A549 (cell line): ENCODE data around the gene LSM4. TPM values are rescaled to one million over a fixed set of nuclear protein-coding genes. Genes with fewer than 3 reads are reported as not detected.
"Not testable (repeated sequence)": the region's sequence is repeated elsewhere in the genome, so short reads cannot be mapped to it uniquely, and the experiment has no call there.

Experiments
- ATAC-seq, 2 experiments: fragments of 200-7000 bp in 1 of 2; fragments of >200 bp in 1 of 2; cut with Nextera tagmentation in 1 of 2; cut with Tn5 transposase in 1 of 2; 3 replicates each; pipeline versions ENCODE4 v1.8.0 to v1.9.1; 2018 to 2020; ENCODE audit warnings: mild to moderate bottlenecking in 1 of 2, moderate library complexity in 1 of 2
- CTCF ChIA-PET: fragments of 300-600 bp; sonication (Branson Sonifier 250); formaldehyde crosslinking; extraction: SDS; loops from one replicate; lab custom pipeline; 2021; ENCODE audit warnings: antibody characterized with exemption, inconsistent platforms; lab: Yijun Ruan, JAX
- POLR2A ChIA-PET: fragments of 350-600 bp; formaldehyde crosslinking; extraction: SDS; loops from one replicate; lab custom pipeline; 2021; ENCODE audit warnings: antibody characterized with exemption, inconsistent platforms; lab: Yijun Ruan, JAX
- DNase-seq, 2 experiments: peaks; one replicate each; pipeline versions ENCODE4 v3.0.0 to v3.0.0-alpha.2; 2011 to 2016; ENCODE audit warnings: low read depth in 1 of 2, low spot score in 1 of 2
- FAIRE-seq: peaks from 2 replicates; lab custom pipeline; 2011; peaks lifted over from hg19 to GRCh38; lab: Jason Lieb, UNC
- H3K27ac ChIP-seq, 2 experiments: fragments of >200 bp; sonication (Bioruptor Twin); formaldehyde crosslinking; 3 replicates each; pipeline ENCODE4 v1.5.1; 2016 to 2017
- H3K4me1 ChIP-seq: fragments of >200 bp; sonication (Bioruptor Twin); formaldehyde crosslinking; 3 replicates; pipeline ENCODE4 v1.6.1; 2016
- H3K4me2 ChIP-seq: fragments of >200 bp; sonication (Bioruptor Twin); formaldehyde crosslinking; 3 replicates; pipeline ENCODE4 v1.6.1; 2016
- H3K4me3 ChIP-seq: fragments of >200 bp; sonication (Bioruptor Twin); formaldehyde crosslinking; 3 replicates; pipeline ENCODE4 v1.5.1; 2016
- H3K9me3 ChIP-seq: fragments of >200 bp; sonication (Bioruptor Twin); formaldehyde crosslinking; 3 replicates; pipeline ENCODE4 v1.6.1; 2016
- ATOH8 ChIP-seq: fragments of 250-450 bp; sonication (Bioruptor Pico); IDR thresholded peaks from 2 replicates; pipeline ENCODE4 v1.5.0; 2020; ENCODE audit warnings: low read depth, mild to moderate bottlenecking, moderate library complexity
- CBX2 ChIP-seq: fragments of 200-600 bp; sonication (generic); IDR thresholded peaks from 2 replicates; pipeline ENCODE4 v1.6.1; 2016; ENCODE audit warnings: low read depth, mild to moderate bottlenecking, borderline replicate concordance
- CEBPB ChIP-seq, 2 experiments: fragments of >200 bp in 1 of 2; sonication (Bioruptor Twin) in 1 of 2; formaldehyde crosslinking in 1 of 2; IDR thresholded peaks; 2 replicates each; pipeline ENCODE4 v1.6.1; 2012 to 2016
- CHD4 ChIP-seq: fragments of 200-600 bp; sonication (generic); IDR thresholded peaks from 2 replicates; pipeline ENCODE4 v1.6.1; 2016; ENCODE audit warnings: antibody characterized with exemption, mild to moderate bottlenecking, borderline replicate concordance
- EHMT2 ChIP-seq: fragments of 200-600 bp; sonication (generic); IDR thresholded peaks from 2 replicates; pipeline ENCODE4 v1.6.1; 2016; ENCODE audit warnings: antibody characterized with exemption, low read depth, mild to moderate bottlenecking, moderate library complexity
- FOSL2 ChIP-seq, 2 experiments: fragments of 450-650 bp in 1 of 2; fragments of >200 bp in 1 of 2; sonication (Bioruptor Twin) in 1 of 2; formaldehyde crosslinking; IDR thresholded peaks; 2 replicates each; pipeline versions ENCODE4 v1.5.0 to v1.6.1; 2016 to 2020; ENCODE audit warnings: mild to moderate bottlenecking in 1 of 2, moderate library complexity in 1 of 2
- HDAC2 ChIP-seq: fragments of 200-600 bp; sonication (generic); IDR thresholded peaks from 2 replicates; pipeline ENCODE4 v1.6.1; 2016
- HEYL ChIP-seq: fragments of 250-450 bp; sonication (Bioruptor Pico); IDR thresholded peaks from 2 replicates; pipeline ENCODE4 v1.8.0; 2021; ENCODE audit warnings: mild to moderate bottlenecking, moderate library complexity
- HOXB13 ChIP-seq: fragments of 250-450 bp; sonication (Bioruptor Pico); IDR thresholded peaks from 2 replicates; pipeline ENCODE4 v1.5.0; 2020; ENCODE audit warnings: low read depth, mild to moderate bottlenecking, moderate library complexity
- HOXB5 ChIP-seq: fragments of 250-450 bp; sonication (Bioruptor Pico); IDR thresholded peaks from 2 replicates; pipeline ENCODE4 v1.5.0; 2020; ENCODE audit warnings: mild to moderate bottlenecking, moderate library complexity
- KDM1A ChIP-seq: fragments of 200-600 bp; sonication (generic); IDR thresholded peaks from 2 replicates; pipeline ENCODE4 v1.6.1; 2016; ENCODE audit warnings: low read depth, mild to moderate bottlenecking
- RCOR1 ChIP-seq: fragments of 150-350 bp; IDR thresholded peaks from 2 replicates; pipeline ENCODE4 v1.6.1; 2014; ENCODE audit warnings: antibody characterized with exemption, low read length, low read depth
- RNF2 ChIP-seq: fragments of 200-600 bp; sonication (generic); IDR thresholded peaks from 2 replicates; pipeline ENCODE4 v1.6.1; 2016; ENCODE audit warnings: low read depth, mild to moderate bottlenecking, antibody characterized with exemption, moderate library complexity, borderline replicate concordance
- TP53 ChIP-seq: fragments of 250-450 bp; sonication (Bioruptor Pico); IDR thresholded peaks from 2 replicates; pipeline ENCODE4 v1.5.0; 2021; ENCODE audit warnings: mild to moderate bottlenecking, moderate library complexity
- ZC3H11A ChIP-seq: fragments of 450-650 bp; IDR thresholded peaks from 2 replicates; pipeline ENCODE4 v1.6.1; 2014; ENCODE audit warnings: antibody characterized with exemption, mild to moderate bottlenecking
- ZNF302 ChIP-seq: fragments of 250-450 bp; sonication (Bioruptor Pico); IDR thresholded peaks from 2 replicates; pipeline ENCODE4 v1.9.0; 2021; ENCODE audit warnings: inconsistent platforms, mild to moderate bottlenecking, moderate library complexity
- WGBS: methylation state at CpG from one replicate; pipeline ENCODE4 v1.1.6; 2017; ENCODE audit errors: missing lambda C conversion rate; 5-methylcytosine and 5-hydroxymethylcytosine counted together
- polyA plus RNA-seq, 4 experiments: library from polyadenylated mRNA; depleted of rRNA in 3 of 4; stranded (reverse); fragments of >200 nt; fragmentation: RNase III in 1 of 4; extraction: RNeasy Plus Mini Kit Qiagen cat#74134 plus additional on column Dnase treatment in 1 of 4; gene quantifications; 2 replicates in 3 of 4; 3 replicates in 1 of 4; pipeline ENCODE4 v1.2.3, GENCODE V29; 2011 to 2017
- TF ChIP-seq, protein P1 (sequence below): IDR thresholded peaks from 2 replicates; pipeline ENCODE4 v1.6.1; 2012
- TF ChIP-seq, protein P2 (sequence below): IDR thresholded peaks from 2 replicates; pipeline ENCODE4 v1.6.1; 2012; ENCODE audit warnings: low read depth, borderline replicate concordance

Gene LSM4
- polyA plus RNA-seq, 2 of the 4 experiments (the other 2 are of a cell fraction), result 154 to 169 TPM

DNA sequence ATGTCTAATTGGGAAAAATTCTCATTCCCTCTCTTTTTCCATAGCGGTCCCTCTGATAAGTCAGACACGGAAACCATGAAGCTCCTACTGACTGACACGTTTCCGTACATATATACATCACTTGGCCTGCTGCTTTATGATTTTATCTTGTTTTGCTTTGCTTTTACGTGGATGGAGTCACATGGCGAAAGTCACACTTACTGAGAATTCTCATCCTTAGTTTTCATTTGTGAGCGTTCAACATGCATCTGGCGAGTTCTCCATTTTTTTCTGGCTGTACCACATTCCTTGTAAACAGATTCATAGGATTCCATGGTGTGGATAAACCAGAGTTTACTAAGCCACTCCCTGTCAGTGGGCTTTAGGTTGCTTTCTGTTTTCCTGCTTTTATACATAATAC lies 38.8 kb upstream of the LSM4 start:
- ATAC-seq (no peak), DNase-seq (no peak), FAIRE-seq (no peak)
- peaks cover 27% of the 10 kb centered on the region for H3K4me1 ChIP-seq
- peak overlapping the region; percentile 0 to 99; a peak in 4 of 6 replicates for H3K27ac ChIP-seq
- WGBS, result 91% methylated on average over 8 of the region's 8 CpGs
- H3K4me2 ChIP-seq, result no peak overlapping the region
- CTCF ChIA-PET, result interaction anchor here (2.9 to 8.1 kb wide), 3 partner anchors 12 to 49 kb away, joined by 24 to 66 read pairs (median 37); no protein-coding TSS in a partner anchor
- POLR2A ChIA-PET, result interaction anchor here (1.0 kb wide), 1 partner anchor 13 kb away, joined by 4 read pairs; no protein-coding TSS in a partner anchor
- no peak for TF ChIP-seq HEYL (CRISPR knock-in tag)
- no peak for TF ChIP-seq FOSL2 (IDR thresholded peaks at IDR 0.05)
- TF ChIP-seq FOSL2 (CRISPR knock-in tag; IDR thresholded peaks at IDR 0.05), result no peak
- TF ChIP-seq, protein P1, sequence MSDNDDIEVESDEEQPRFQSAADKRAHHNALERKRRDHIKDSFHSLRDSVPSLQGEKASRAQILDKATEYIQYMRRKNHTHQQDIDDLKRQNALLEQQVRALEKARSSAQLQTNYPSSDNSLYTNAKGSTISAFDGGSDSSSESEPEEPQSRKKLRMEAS, result no peak
- no peak overlapping the region for H3K4me3 ChIP-seq
- peaks cover 4% of the 10 kb centered on the region; the same call in 1 of the 3 replicates for H3K9me3 ChIP-seq

GRCh38 chr19:18357041-18357440 lies 34.2 kb upstream of the LSM4 start:
- DNase-seq (no peak), ATAC-seq (no peak), FAIRE-seq (no peak)
- Histone ChIP-seq H3K4me2 (no peak overlapping the region), H3K9me3 (peaks cover 4% of the 10 kb centered on the region; the same call in 1 of the 3 replicates), H3K27ac (0 out of 6 replicates have a peak overlapping the region, but pooled peaks of 1 of the 2 experiments have one; percentile 3), H3K4me3 (no peak overlapping the region), H3K4me1 (no peaks in the 10 kb centered on the region)
- ChIA-PET CTCF (interaction anchor here (1.2 to 7.3 kb wide), 3 partner anchors 31 to 54 kb away, joined by 3 to 37 read pairs (median 14); no protein-coding TSS in a partner anchor), POLR2A (interaction anchor here (1.2 kb wide), 1 partner anchor 29 kb away, joined by 7 read pairs; the partner anchor contains the start of gene GDF15)
- WGBS, result 94% methylated on average over 2 of the region's 3 CpGs
- TF ChIP-seq HDAC2 (no peak), ZC3H11A (no peak), TP53 (CRISPR knock-in tag) (no peak), RNF2 (no peak), CHD4 (no peak), RCOR1 (no peak), EHMT2 (no peak), HOXB5 (no peak), CBX2 (no peak), ATOH8 (CRISPR knock-in tag) (no peak)
- TF ChIP-seq, protein P2, sequence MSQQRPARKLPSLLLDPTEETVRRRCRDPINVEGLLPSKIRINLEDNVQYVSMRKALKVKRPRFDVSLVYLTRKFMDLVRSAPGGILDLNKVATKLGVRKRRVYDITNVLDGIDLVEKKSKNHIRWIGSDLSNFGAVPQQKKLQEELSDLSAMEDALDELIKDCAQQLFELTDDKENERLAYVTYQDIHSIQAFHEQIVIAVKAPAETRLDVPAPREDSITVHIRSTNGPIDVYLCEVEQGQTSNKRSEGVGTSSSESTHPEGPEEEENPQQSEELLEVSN, result no peak

DNA sequence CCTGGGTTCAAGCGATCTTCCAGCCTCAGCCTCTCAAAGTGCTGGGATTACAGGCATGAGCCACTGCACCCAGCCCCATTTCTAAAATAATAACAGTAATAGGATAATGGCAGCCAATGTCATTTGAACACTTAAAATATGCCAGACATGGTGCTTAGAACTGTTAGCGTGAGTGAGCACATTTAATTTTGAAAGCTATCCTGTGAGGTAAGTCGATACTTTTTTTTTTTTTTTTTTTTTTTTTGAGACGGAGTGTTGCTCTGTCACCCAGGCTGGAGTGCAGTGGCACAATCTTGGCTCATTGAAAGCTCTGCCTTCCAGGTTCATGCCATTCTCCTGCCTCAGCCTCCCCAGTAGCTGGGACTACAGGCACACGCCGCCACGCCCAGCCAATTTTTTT lies 31.9 kb upstream of the LSM4 start:
- DNase-seq, H3K4me2 ChIP-seq, H3K4me1 ChIP-seq, H3K9me3 ChIP-seq, H3K4me3 ChIP-seq, ATAC-seq, FAIRE-seq: not testable (repeated sequence)
- WGBS, result 95% methylated on average over 7 of the region's 7 CpGs
- CTCF ChIA-PET, result interaction anchor here (1.0 to 7.3 kb wide), 6 partner anchors 10 to 97 kb away, joined by 3 to 37 read pairs (median 4); no protein-coding TSS in a partner anchor
- POLR2A ChIA-PET, result interaction anchor here (0.6 to 1.7 kb wide), 2 partner anchors 31 to 49 kb away, joined by 6 read pairs; partner anchors contain the start of gene GDF15
- H3K27ac ChIP-seq, result peak overlapping the region in 1 of 2 experiments; percentile 55; a peak in 1 of 6 replicates

- DNase-seq, result no peak
- Histone ChIP-seq H3K4me1 (peaks cover 7% of the 10 kb centered on the region; the same call in 1 of the 3 replicates), H3K4me3 (no peak overlapping the region), H3K4me2 (no peak overlapping the region), H3K9me3 (peaks cover 4% of the 10 kb centered on the region; the same call in 1 of the 3 replicates), H3K27ac (peak overlapping the region in 1 of 2 experiments; percentile 55; a peak in 3 of 6 replicates)
- FAIRE-seq, result no peak
- CTCF ChIA-PET, result interaction anchor here (1.5 to 2.2 kb wide), 4 partner anchors 25 to 98 kb away, joined by 3 to 8 read pairs (median 4); no protein-coding TSS in a partner anchor
- 82% methylated on average over 8 of the region's 8 CpGs for WGBS
- POLR2A ChIA-PET, result interaction anchor here (0.7 to 1.7 kb wide), 3 partner anchors 32 to 36 kb away, joined by 3 to 6 read pairs (median 3); partner anchors contain the start of gene GDF15
- TF ChIP-seq KDM1A, result no peak
- no peak for TF ChIP-seq HOXB13 (CRISPR knock-in tag)
- no peak for TF ChIP-seq ZNF302 (CRISPR knock-in tag)
- TF ChIP-seq CEBPB (IDR thresholded peaks at IDR 0.05), result peak; percentile 56 to 79; a peak in 3 of 4 replicates
- ATAC-seq, result no peak
Measured at GRCh38 chr19:18353378-18354005, 30.6 kb upstream of the LSM4 start.
